Body of pancreas (tissue), 4 donors: ENCODE results near the gene THADA. TPM values are rescaled to one million over a fixed set of nuclear protein-coding genes. Genes with fewer than 3 reads are reported as not detected.

Experiments used
- ATAC-seq: fragments of 150-250 bp; one replicate; pipeline ENCODE4 v1.9.1; 2016
- DNase-seq, 4 donors: peaks; one replicate each; pipeline ENCODE4 v3.0.0-alpha.2; 2019
- H3K27ac ChIP-seq, 4 donors: fragments of 200-600 bp; sonication (generic); 1 replicate in 3 of 4; 2 replicates in 1 of 4; pipeline versions ENCODE4 v1.5.1 to v1.6.1; 2016 to 2019; ENCODE audit warnings: mild to moderate bottlenecking in 1 of 4, mixed read lengths in 1 of 4, moderate library complexity in 1 of 4
- H3K27me3 ChIP-seq, 2 donors: fragments of 200-600 bp; sonication (generic); one replicate each; pipeline ENCODE4 v1.6.0; 2016; ENCODE audit warnings: mild to moderate bottlenecking in 1 of 2
- H3K36me3 ChIP-seq, 2 donors: fragments of 200-600 bp; sonication (generic); replicated peaks in 1 of 2; 2 replicates each; pipeline ENCODE4 v1.5.1; 2016; ENCODE audit warnings: low read depth in 2 of 2; ENCODE audit not compliant: insufficient read depth in 1 of 2
- H3K4me1 ChIP-seq: fragments of 200-600 bp; sonication (generic); one replicate; pipeline ENCODE4 v1.6.0; 2016
- H3K4me3 ChIP-seq, 2 donors: fragments of 200-600 bp; sonication (generic); 1 replicate in 1 of 2; 2 replicates in 1 of 2; pipeline ENCODE4 v1.5.1; 2016 to 2019
- H3K9me3 ChIP-seq, 3 donors: fragments of 200-600 bp; sonication (generic); 1 replicate in 2 of 3; 2 replicates in 1 of 3; pipeline ENCODE4 v1.5.1; 2016
- POLR2A ChIP-seq, 3 donors: fragments of 450-650 bp; IDR thresholded peaks; one replicate each; pipeline ENCODE4 v1.6.1; 2016; ENCODE audit warnings: antibody characterized with exemption in 3 of 3, mild to moderate bottlenecking in 2 of 3
- WGBS, 2 donors: methylation state at CpG; one replicate each; pipeline ENCODE4 v1.1.5; 2017; 5-methylcytosine and 5-hydroxymethylcytosine counted together
- intact Hi-C: fragments of 100-400 bp; cut with DNase I; formaldehyde crosslinking; loops from one replicate; pipeline ENCODE4 v1.15.1; 2023
- total RNA-seq, 2 donors: library from RNA; depleted of rRNA; stranded (reverse); fragments of >200 nt; gene quantifications; one replicate each; pipeline ENCODE4 v1.1.0, GENCODE V29; 2016
- TF ChIP-seq, protein P1 (sequence below), 7 experiments: fragments of 450-650 bp in 4 of 7; fragments of 200-600 bp in 3 of 7; sonication (generic) in 3 of 7; IDR thresholded peaks; one replicate each; pipeline ENCODE4 v1.5.1; 2016 to 2019; ENCODE audit warnings: antibody characterized with exemption in 7 of 7

The THADA gene
- total RNA-seq, 2 donors from 2014 or later, result 27.5 to 41.9 TPM

GRCh38 chr2:43329637-43330036 lies 266.2 kb downstream of the THADA start:
- peaks cover 23% of the 10 kb centered on the region for H3K4me1 ChIP-seq
- no peak for TF ChIP-seq POLR2A (IDR thresholded peaks at IDR 0.05)
- TF ChIP-seq, protein P1, sequence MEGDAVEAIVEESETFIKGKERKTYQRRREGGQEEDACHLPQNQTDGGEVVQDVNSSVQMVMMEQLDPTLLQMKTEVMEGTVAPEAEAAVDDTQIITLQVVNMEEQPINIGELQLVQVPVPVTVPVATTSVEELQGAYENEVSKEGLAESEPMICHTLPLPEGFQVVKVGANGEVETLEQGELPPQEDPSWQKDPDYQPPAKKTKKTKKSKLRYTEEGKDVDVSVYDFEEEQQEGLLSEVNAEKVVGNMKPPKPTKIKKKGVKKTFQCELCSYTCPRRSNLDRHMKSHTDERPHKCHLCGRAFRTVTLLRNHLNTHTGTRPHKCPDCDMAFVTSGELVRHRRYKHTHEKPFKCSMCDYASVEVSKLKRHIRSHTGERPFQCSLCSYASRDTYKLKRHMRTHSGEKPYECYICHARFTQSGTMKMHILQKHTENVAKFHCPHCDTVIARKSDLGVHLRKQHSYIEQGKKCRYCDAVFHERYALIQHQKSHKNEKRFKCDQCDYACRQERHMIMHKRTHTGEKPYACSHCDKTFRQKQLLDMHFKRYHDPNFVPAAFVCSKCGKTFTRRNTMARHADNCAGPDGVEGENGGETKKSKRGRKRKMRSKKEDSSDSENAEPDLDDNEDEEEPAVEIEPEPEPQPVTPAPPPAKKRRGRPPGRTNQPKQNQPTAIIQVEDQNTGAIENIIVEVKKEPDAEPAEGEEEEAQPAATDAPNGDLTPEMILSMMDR (IDR thresholded peaks at IDR 0.05), result no peak

GRCh38 chr2:43328832-43329231 lies 267.0 kb downstream of the THADA start:
- Histone ChIP-seq H3K36me3 (no peaks in the 10 kb centered on the region), H3K9me3 (no peaks in the 10 kb centered on the region), H3K4me1 (peaks cover 20% of the 10 kb centered on the region), H3K4me3 (no peak overlapping the region), H3K27ac (no peak overlapping the region), H3K27me3 (no peaks in the 10 kb centered on the region)
- no peak for DNase-seq
- 94 to 95% methylated on average over 3 of the region's 3 CpGs for WGBS, 2 donors
- no peak for ATAC-seq
- TF ChIP-seq POLR2A (IDR thresholded peaks at IDR 0.05), result no peak
- TF ChIP-seq, protein P1 (IDR thresholded peaks at IDR 0.05), result no peak
- intact Hi-C loops, result no loop called here

More at GRCh38 chr2:43329637-43330036, 266.2 kb downstream of the THADA start:
- no peak for ATAC-seq
- H3K9me3 ChIP-seq, result no peaks in the 10 kb centered on the region
- 54 to 55% methylated on average over 5 of the region's 5 CpGs for WGBS, 2 donors
- intact Hi-C loops, result no loop called here
- no peaks in the 10 kb centered on the region for H3K27me3 ChIP-seq
- no peak for DNase-seq
- H3K36me3 ChIP-seq, result no peaks in the 10 kb centered on the region
- H3K4me3 ChIP-seq, result no peak overlapping the region
- H3K27ac ChIP-seq, result no peak overlapping the region

- H3K4me3 ChIP-seq, result no peak overlapping the region
- ATAC-seq (no peak), DNase-seq (peak in 1 of 4 donors; percentile 29)
- no peaks in the 10 kb centered on the region for H3K36me3 ChIP-seq
- no peaks in the 10 kb centered on the region for H3K9me3 ChIP-seq
- no peak overlapping the region for H3K27ac ChIP-seq
- 54 to 56% methylated on average over 2 of the region's 2 CpGs for WGBS, 2 donors
- H3K4me1 ChIP-seq, result peaks cover 19% of the 10 kb centered on the region
- no peaks in the 10 kb centered on the region for H3K27me3 ChIP-seq
- no peak for TF ChIP-seq POLR2A (IDR thresholded peaks at IDR 0.05)
- TF ChIP-seq, protein P1 (IDR thresholded peaks at IDR 0.05), result no peak
- intact Hi-C loops, result no loop called here
Measured at GRCh38 chr2:43328133-43328532, 267.7 kb downstream of the THADA start.

DNA sequence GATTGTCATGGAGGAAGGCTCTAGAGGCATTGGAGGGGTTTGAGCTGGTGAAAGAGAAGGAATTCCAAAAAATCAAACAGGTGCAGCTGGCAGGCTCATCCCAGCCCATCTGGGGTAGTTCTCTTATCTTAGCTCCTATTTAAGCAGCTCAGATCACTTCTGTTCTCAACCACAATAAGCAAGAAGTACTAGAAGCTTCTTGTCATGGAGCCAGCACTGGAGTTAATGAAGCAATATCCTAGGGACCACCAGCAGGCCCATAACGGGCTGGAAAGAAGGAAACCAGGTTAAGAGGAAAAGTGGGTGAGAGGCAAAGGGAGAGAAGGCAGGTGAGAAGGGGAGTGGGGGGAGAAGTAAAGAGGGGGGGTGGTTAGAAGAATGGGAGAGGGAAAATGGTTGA lies 268.7 kb downstream of the THADA start:
- Histone ChIP-seq H3K27me3 (no peaks in the 10 kb centered on the region), H3K4me3 (no peak overlapping the region), H3K4me1 (peaks cover 19% of the 10 kb centered on the region), H3K9me3 (no peaks in the 10 kb centered on the region), H3K36me3 (no peaks in the 10 kb centered on the region), H3K27ac (no peak overlapping the region)
- DNase-seq (no peak), ATAC-seq (no peak)
- intact Hi-C loops, result no loop called here
- 83% methylated on average over 1 of the region's 1 CpG for WGBS, 2 donors
- TF ChIP-seq, protein P1 (IDR thresholded peaks at IDR 0.05), result no peak
- no peak for TF ChIP-seq POLR2A (IDR thresholded peaks at IDR 0.05)

DNA sequence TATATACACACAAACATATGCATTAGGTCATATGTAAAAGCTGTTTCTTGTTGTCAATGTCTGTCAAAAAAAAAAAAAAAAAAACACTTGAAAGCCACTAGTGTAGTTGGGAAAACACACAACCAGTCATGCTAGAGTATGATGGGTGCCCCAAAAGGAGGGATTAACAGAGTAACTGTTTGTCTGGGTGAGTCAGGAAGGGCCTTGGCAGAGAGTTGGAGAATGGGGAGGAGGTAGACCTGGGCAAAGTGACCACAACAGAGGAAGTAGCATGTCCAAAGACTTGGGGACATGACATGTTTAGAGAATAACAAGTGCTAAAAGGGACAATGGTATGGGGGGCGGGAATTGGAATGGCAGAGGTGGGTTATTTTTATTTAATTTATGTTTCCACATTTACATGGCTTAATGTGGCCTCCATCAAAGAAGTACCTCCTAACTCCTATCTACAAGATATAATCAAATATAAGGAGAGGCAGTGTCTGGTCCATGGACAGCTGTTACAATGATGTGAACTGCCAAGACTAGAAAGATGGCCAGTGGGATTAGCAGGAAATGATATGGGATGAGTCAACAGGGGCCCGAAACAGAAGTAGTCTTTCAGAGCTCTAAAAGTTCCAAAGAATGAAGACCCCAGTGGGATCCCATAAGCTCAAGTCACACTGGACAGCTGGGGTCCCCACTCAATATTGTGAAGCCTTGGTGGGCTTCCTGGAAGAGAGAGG lies 269.6 kb downstream of the THADA start:
- no peak overlapping the region for H3K27ac ChIP-seq
- no peak for ATAC-seq
- no peaks in the 10 kb centered on the region for H3K36me3 ChIP-seq
- no peaks in the 10 kb centered on the region for H3K9me3 ChIP-seq
- peaks cover 13% of the 10 kb centered on the region for H3K4me1 ChIP-seq
- TF ChIP-seq, protein P1 (IDR thresholded peaks at IDR 0.05), result no peak
- TF ChIP-seq POLR2A (IDR thresholded peaks at IDR 0.05), result no peak
- no peaks in the 10 kb centered on the region for H3K27me3 ChIP-seq
- H3K4me3 ChIP-seq, result no peak overlapping the region
- DNase-seq, result no peak
- intact Hi-C loops, result no loop called here
- 95 to 98% methylated on average over 2 of the region's 2 CpGs for WGBS, 2 donors
